ENCODE data around the gene DLEC1.
"Not testable (repeated sequence)": the region's sequence is repeated elsewhere in the genome, so short reads cannot be mapped to it uniquely, and the experiment has no call there.

Gene DLEC1

DNA sequence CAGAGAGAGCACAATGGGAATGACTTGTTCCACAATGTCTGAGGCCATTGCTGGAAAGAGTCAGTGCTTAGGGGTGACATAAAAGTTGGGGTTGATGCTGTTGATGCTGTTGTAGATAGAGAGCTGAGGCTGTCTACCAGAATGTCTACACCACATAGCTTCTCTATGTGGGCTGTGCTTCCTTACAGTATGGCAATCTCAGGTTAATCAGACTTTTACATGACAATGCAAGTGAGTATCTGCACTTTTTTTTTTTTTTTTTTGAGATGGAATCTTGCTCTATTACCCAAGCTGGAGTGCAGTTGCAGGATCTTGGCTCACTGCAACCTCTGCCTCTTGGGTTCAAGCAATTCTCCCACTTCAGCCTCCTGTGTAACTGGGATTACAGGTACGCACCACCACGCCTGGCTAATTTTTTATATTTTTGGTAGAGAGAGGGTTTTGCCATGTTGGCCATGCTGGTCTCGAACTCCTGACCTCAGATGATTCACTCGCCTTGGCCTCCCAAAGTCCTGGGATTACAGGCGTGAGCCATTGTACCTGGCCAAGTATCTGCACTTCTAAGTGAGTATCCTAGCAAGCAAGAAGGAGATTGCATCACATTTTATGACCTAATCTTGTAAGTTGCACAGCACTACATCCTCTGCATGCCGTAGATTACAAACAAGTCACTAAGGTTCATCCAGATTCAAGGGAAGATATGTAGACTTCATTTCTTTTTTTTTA is 28.7 kb downstream of the DLEC1 start:
- Histone ChIP-seq H3K27me3 (ENCODE audit: insufficient read depth, low read length, poor library complexity) (peaks cover 4% of the 10 kb centered on the region), H3K4me3 (ENCODE audit: low read depth in 1 of 2, low read length in 2 of 2) (no peak overlapping the region), H2AFZ (ENCODE audit: low read depth, low read length) (no peak overlapping the region), H4K20me1 (ENCODE audit: insufficient read depth, low read length) (no peaks in the 10 kb centered on the region), H3K4me1 (ENCODE audit: insufficient read depth, low read length) (no peaks in the 10 kb centered on the region), H3K9ac (ENCODE audit: low read depth, low read length) (no peak overlapping the region), H3K79me2 (ENCODE audit: insufficient read depth, low read length) (no peaks in the 10 kb centered on the region), H3K9me3 (ENCODE audit: insufficient read depth, low read length, severe bottlenecking) (no peaks in the 10 kb centered on the region), H3K4me2 (ENCODE audit: insufficient read depth, low read length) (no peak overlapping the region), H3K36me3 (ENCODE audit: insufficient read depth, low read length) (no peaks in the 10 kb centered on the region), H3K27ac (ENCODE audit: low read length) (no peak overlapping the region)
- no peak for ATAC-seq (ENCODE audit: insufficient read depth, low read depth)
- TF ChIP-seq EZH2 (IDR thresholded peaks at IDR 0.05; ENCODE audit: borderline replicate concordance, low read depth, low read length, severe bottlenecking): no peak
- TF ChIP-seq CTCF (IDR thresholded peaks at IDR 0.05; ENCODE audit: borderline replicate concordance, extremely low read depth, low read length, poor library complexity, severe bottlenecking): no peak
- no peak for DNase-seq

GRCh38 chr3:38070013-38070412 is 31.0 kb downstream of the DLEC1 start:
- ATAC-seq (ENCODE audit: insufficient read depth, low read depth) (no peak), DNase-seq (no peak)
- no peak overlapping the region for H3K4me2 ChIP-seq (ENCODE audit: insufficient read depth, low read length)
- no peak overlapping the region for H3K27ac ChIP-seq (ENCODE audit: low read length)
- no peak overlapping the region for H3K4me3 ChIP-seq (ENCODE audit: low read depth in 1 of 2, low read length in 2 of 2)
- H4K20me1 ChIP-seq (ENCODE audit: insufficient read depth, low read length): no peaks in the 10 kb centered on the region
- no peaks in the 10 kb centered on the region for H3K9me3 ChIP-seq (ENCODE audit: insufficient read depth, low read length, severe bottlenecking)
- no peaks in the 10 kb centered on the region for H3K4me1 ChIP-seq (ENCODE audit: insufficient read depth, low read length)
- H3K9ac ChIP-seq (ENCODE audit: low read depth, low read length): no peak overlapping the region
- no peaks in the 10 kb centered on the region for H3K79me2 ChIP-seq (ENCODE audit: insufficient read depth, low read length)
- H3K36me3 ChIP-seq (ENCODE audit: insufficient read depth, low read length): no peaks in the 10 kb centered on the region
- TF ChIP-seq EZH2 (IDR thresholded peaks at IDR 0.05; ENCODE audit: borderline replicate concordance, low read depth, low read length, severe bottlenecking): no peak
- no peak for TF ChIP-seq CTCF (IDR thresholded peaks at IDR 0.05; ENCODE audit: borderline replicate concordance, extremely low read depth, low read length, poor library complexity, severe bottlenecking)
- H2AFZ ChIP-seq (ENCODE audit: low read depth, low read length): no peak overlapping the region
- peaks cover 4% of the 10 kb centered on the region for H3K27me3 ChIP-seq (ENCODE audit: insufficient read depth, low read length, poor library complexity)

DNA sequence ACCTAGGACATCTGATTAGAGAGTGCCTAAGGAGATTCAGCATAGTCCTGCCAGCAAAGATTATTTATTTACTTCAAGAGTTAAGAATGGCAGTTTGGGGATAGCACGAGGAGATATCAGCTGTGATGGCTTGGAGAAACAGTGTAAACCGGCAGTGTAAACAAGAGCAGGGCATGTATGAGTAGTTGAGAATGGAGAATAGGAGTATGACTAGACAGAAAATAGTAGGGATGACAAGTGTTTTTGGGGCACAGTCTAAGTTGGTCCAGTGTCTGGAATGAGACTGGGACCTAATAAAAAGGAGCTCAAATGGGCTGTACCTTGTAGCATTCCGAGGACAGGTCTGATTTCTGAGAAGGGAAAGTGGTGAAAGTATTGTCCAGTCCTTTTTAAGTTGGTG is 38.1 kb downstream of the DLEC1 start:
- not testable (repeated sequence) for H3K79me2 ChIP-seq (ENCODE audit: insufficient read depth, low read length); H3K4me1 ChIP-seq (ENCODE audit: insufficient read depth, low read length); H3K9me3 ChIP-seq (ENCODE audit: insufficient read depth, low read length, severe bottlenecking); H3K27ac ChIP-seq (ENCODE audit: low read length); H2AFZ ChIP-seq (ENCODE audit: low read depth, low read length); ATAC-seq (ENCODE audit: insufficient read depth, low read depth); H4K20me1 ChIP-seq (ENCODE audit: insufficient read depth, low read length); H3K27me3 ChIP-seq (ENCODE audit: insufficient read depth, low read length, poor library complexity); H3K4me2 ChIP-seq (ENCODE audit: insufficient read depth, low read length); H3K4me3 ChIP-seq (ENCODE audit: low read depth in 1 of 2, low read length in 2 of 2); H3K9ac ChIP-seq (ENCODE audit: low read depth, low read length); H3K36me3 ChIP-seq (ENCODE audit: insufficient read depth, low read length); DNase-seq

DNA sequence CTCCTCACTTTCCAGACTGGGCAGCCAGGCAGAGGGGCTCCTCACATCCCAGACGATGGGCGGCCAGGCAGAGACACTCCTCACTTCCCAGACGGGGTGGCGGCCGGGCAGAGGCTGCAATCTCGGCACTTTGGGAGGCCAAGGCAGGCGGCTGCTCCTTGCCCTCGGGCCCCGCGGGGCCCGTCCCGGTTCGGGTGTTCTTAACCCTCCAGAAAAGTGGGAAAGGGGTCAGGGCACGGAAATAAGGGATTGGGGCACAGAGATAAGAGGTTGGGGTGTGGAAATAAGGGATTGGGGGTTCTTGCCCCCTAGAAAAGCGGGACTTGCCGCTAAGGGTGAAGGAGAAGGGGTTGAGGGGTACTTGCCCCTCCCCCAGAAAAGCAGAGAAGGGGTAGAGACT is 43.3 kb downstream of the DLEC1 start:
- H3K9me3 ChIP-seq (ENCODE audit: insufficient read depth, low read length, severe bottlenecking); H3K4me3 ChIP-seq (ENCODE audit: low read depth in 1 of 2, low read length in 2 of 2); H3K36me3 ChIP-seq (ENCODE audit: insufficient read depth, low read length); H4K20me1 ChIP-seq (ENCODE audit: insufficient read depth, low read length); ATAC-seq (ENCODE audit: insufficient read depth, low read depth); DNase-seq; H3K4me2 ChIP-seq (ENCODE audit: insufficient read depth, low read length); H2AFZ ChIP-seq (ENCODE audit: low read depth, low read length); H3K27ac ChIP-seq (ENCODE audit: low read length); H3K79me2 ChIP-seq (ENCODE audit: insufficient read depth, low read length); H3K9ac ChIP-seq (ENCODE audit: low read depth, low read length); H3K27me3 ChIP-seq (ENCODE audit: insufficient read depth, low read length, poor library complexity); H3K4me1 ChIP-seq (ENCODE audit: insufficient read depth, low read length): not testable (repeated sequence)

DNA sequence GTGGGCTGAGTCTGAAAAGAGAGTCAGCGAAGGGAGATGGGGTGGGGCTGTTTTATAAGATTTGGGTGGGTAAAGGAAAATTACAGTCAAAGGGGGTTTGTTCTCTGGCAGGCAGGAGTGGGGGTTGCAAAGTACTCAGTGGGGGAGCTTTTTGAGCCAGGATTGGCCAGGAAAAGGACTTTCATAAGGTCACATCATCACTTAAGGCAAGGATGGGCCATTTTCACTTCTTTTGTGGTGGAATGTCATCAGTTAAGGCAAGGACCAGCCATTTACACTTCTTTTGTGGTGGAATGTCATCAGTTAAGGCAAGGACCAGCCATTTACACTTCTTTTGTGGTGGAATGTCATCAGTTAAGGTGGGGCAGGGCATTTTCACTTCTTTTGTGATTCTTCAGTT is 44.2 kb downstream of the DLEC1 start:
- not testable (repeated sequence) for H3K4me2 ChIP-seq (ENCODE audit: insufficient read depth, low read length); H3K27ac ChIP-seq (ENCODE audit: low read length); H3K9me3 ChIP-seq (ENCODE audit: insufficient read depth, low read length, severe bottlenecking); H2AFZ ChIP-seq (ENCODE audit: low read depth, low read length); H3K4me1 ChIP-seq (ENCODE audit: insufficient read depth, low read length); H3K79me2 ChIP-seq (ENCODE audit: insufficient read depth, low read length); H4K20me1 ChIP-seq (ENCODE audit: insufficient read depth, low read length); DNase-seq; H3K36me3 ChIP-seq (ENCODE audit: insufficient read depth, low read length); H3K27me3 ChIP-seq (ENCODE audit: insufficient read depth, low read length, poor library complexity); ATAC-seq (ENCODE audit: insufficient read depth, low read depth); H3K4me3 ChIP-seq (ENCODE audit: low read depth in 1 of 2, low read length in 2 of 2); H3K9ac ChIP-seq (ENCODE audit: low read depth, low read length)
